HL-60 (cell line): ENCODE results near the gene SLC20A1.

ENCODE experiments used
- GABPA ChIP-seq: IDR thresholded peaks from 2 replicates; pipeline ENCODE4 v1.6.1; 2012; ENCODE audit warnings: low read depth
- POLR2AphosphoS5 ChIP-seq: IDR thresholded peaks from 2 replicates; pipeline ENCODE4 v1.6.1; 2012; ENCODE audit warnings: low read depth
- SPI1 ChIP-seq: IDR thresholded peaks from 2 replicates; pipeline ENCODE4 v1.6.1; 2012; ENCODE audit warnings: low read depth, mild to moderate bottlenecking, borderline replicate concordance
- TF ChIP-seq, protein P1 (sequence below): IDR thresholded peaks from one replicate; pipeline ENCODE4 v1.5.1; 2011; ENCODE audit warnings: low read length, control low read depth, inconsistent platforms; ENCODE audit not compliant: insufficient read depth
- TF ChIP-seq, protein P2 (sequence below): IDR thresholded peaks from 2 replicates; pipeline ENCODE4 v1.6.1; 2012; ENCODE audit warnings: low read depth; ENCODE audit not compliant: insufficient replicate concordance

DNA sequence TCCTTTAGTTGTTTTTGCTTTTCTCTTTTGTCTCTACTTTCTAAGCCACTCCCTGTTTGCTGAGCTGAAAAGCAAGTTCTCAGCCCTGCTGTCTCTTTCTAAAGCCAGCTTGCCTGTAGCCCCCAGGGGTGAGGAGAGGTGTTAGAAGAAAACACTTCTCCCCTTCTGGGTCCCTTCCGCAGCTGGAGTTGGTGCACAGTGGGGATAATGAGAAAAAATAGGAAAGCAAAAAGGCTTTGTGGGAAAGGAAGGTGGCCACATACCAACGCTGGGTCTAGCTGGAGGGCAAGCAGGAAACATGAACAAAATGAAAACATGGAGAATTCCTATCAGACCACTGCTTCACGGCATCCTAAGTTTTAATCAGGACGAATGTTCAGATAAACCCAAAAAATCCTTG is 15.5 kb upstream of the SLC20A1 start:
- TF ChIP-seq, protein P1, sequence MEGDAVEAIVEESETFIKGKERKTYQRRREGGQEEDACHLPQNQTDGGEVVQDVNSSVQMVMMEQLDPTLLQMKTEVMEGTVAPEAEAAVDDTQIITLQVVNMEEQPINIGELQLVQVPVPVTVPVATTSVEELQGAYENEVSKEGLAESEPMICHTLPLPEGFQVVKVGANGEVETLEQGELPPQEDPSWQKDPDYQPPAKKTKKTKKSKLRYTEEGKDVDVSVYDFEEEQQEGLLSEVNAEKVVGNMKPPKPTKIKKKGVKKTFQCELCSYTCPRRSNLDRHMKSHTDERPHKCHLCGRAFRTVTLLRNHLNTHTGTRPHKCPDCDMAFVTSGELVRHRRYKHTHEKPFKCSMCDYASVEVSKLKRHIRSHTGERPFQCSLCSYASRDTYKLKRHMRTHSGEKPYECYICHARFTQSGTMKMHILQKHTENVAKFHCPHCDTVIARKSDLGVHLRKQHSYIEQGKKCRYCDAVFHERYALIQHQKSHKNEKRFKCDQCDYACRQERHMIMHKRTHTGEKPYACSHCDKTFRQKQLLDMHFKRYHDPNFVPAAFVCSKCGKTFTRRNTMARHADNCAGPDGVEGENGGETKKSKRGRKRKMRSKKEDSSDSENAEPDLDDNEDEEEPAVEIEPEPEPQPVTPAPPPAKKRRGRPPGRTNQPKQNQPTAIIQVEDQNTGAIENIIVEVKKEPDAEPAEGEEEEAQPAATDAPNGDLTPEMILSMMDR: no peak
- TF ChIP-seq, protein P2, sequence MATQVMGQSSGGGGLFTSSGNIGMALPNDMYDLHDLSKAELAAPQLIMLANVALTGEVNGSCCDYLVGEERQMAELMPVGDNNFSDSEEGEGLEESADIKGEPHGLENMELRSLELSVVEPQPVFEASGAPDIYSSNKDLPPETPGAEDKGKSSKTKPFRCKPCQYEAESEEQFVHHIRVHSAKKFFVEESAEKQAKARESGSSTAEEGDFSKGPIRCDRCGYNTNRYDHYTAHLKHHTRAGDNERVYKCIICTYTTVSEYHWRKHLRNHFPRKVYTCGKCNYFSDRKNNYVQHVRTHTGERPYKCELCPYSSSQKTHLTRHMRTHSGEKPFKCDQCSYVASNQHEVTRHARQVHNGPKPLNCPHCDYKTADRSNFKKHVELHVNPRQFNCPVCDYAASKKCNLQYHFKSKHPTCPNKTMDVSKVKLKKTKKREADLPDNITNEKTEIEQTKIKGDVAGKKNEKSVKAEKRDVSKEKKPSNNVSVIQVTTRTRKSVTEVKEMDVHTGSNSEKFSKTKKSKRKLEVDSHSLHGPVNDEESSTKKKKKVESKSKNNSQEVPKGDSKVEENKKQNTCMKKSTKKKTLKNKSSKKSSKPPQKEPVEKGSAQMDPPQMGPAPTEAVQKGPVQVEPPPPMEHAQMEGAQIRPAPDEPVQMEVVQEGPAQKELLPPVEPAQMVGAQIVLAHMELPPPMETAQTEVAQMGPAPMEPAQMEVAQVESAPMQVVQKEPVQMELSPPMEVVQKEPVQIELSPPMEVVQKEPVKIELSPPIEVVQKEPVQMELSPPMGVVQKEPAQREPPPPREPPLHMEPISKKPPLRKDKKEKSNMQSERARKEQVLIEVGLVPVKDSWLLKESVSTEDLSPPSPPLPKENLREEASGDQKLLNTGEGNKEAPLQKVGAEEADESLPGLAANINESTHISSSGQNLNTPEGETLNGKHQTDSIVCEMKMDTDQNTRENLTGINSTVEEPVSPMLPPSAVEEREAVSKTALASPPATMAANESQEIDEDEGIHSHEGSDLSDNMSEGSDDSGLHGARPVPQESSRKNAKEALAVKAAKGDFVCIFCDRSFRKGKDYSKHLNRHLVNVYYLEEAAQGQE: no peak
- TF ChIP-seq GABPA (no peak), POLR2AphosphoS5 (no peak), SPI1 (no peak)
